AG04450 (cell line): ENCODE measurements around the gene TMC3. TPM values are rescaled to one million over a fixed set of nuclear protein-coding genes. Genes with fewer than 3 reads are reported as not detected.

Experiments used
- CTCF ChIA-PET: fragments of 300-600, 350-600 bp; formaldehyde crosslinking; extraction: SDS; loops from one replicate; lab custom pipeline; 2022; ENCODE audit warnings: antibody characterized with exemption, inconsistent platforms; lab: Charles Lee
- POLR2A ChIA-PET: fragments of 350-600 bp; formaldehyde crosslinking; extraction: SDS; loops from one replicate; lab custom pipeline; 2021; ENCODE audit warnings: antibody characterized with exemption, inconsistent platforms; lab: Yijun Ruan, JAX
- DNase-seq: peaks from one replicate; pipeline ENCODE4 v3.0.0-alpha.2; 2011; ENCODE audit warnings: low read depth, low spot score
- H3K27ac ChIP-seq: one replicate; pipeline ENCODE4 v1.5.1; 2012; ENCODE audit warnings: low read depth, low read length, control low read depth
- H3K27me3 ChIP-seq: one replicate; pipeline ENCODE4 v1.6.0; 2012; ENCODE audit warnings: low read length; ENCODE audit not compliant: control insufficient read depth, insufficient read depth
- H3K4me3 ChIP-seq: 2 replicates; pipeline ENCODE4 v1.5.1; 2011; ENCODE audit warnings: mild to moderate bottlenecking, low read depth, low read length, control low read depth
- H3K9me3 ChIP-seq: 2 replicates; pipeline ENCODE4 v1.5.1; 2012; ENCODE audit warnings: low read length; ENCODE audit not compliant: control insufficient read depth, insufficient read depth
- CTCF ChIP-seq: IDR thresholded peaks from 2 replicates; pipeline ENCODE4 v1.5.1; 2011; ENCODE audit warnings: low read depth, low read length, control low read depth, inconsistent platforms
- polyA plus RNA-seq: library from polyadenylated mRNA; depleted of rRNA; stranded (reverse); fragments of >200 nt; gene quantifications from 2 replicates; pipeline ENCODE4 v1.2.3, GENCODE V29; 2011

TMC3 gene
- polyA plus RNA-seq, 1 experiment = not detected

DNA sequence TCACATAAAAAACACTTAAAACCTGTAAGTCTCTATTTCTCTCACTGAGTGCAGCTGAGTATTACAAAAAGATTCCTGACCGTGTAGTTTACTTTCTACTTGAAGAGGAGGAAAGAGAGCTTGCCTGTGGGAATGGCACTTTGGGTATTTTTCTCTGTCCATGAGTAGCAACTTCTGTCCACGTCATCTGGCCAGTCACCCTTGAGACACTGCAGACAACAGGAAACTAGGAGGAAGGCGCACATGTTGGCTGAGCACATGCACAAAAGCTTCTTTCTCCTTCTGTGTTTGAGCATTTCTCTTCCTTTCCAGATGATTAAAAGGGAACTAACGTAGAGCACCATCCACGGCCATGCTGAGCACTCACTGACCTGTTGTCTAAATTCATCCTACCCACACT is 69.8 kb downstream of the TMC3 start:
- Histone ChIP-seq H3K9me3 (no peaks in the 10 kb centered on the region), H3K4me3 (no peak overlapping the region), H3K27ac (peak overlapping the region; percentile 61), H3K27me3 (no peaks in the 10 kb centered on the region)
- no peak for TF ChIP-seq CTCF
- ChIA-PET CTCF (interaction anchor here (1.0 to 3.0 kb wide), 2 partner anchors 15 to 38 kb away, joined by 3 to 14 read pairs; no protein-coding TSS in a partner anchor), POLR2A (no interaction called here)
- no peak for DNase-seq

- Histone ChIP-seq H3K9me3 (no peaks in the 10 kb centered on the region), H3K4me3 (no peak overlapping the region), H3K27me3 (no peaks in the 10 kb centered on the region), H3K27ac (peak overlapping the region; percentile 61)
- POLR2A ChIA-PET = no interaction called here
- TF ChIP-seq CTCF = no peak
- CTCF ChIA-PET = interaction anchor here (1.0 to 3.0 kb wide), 2 partner anchors 16 to 37 kb away, joined by 3 to 14 read pairs; no protein-coding TSS in a partner anchor
- DNase-seq = no peak
Measured at GRCh38 chr15:81303244-81304225, 70.5 kb downstream of the TMC3 start.

DNA sequence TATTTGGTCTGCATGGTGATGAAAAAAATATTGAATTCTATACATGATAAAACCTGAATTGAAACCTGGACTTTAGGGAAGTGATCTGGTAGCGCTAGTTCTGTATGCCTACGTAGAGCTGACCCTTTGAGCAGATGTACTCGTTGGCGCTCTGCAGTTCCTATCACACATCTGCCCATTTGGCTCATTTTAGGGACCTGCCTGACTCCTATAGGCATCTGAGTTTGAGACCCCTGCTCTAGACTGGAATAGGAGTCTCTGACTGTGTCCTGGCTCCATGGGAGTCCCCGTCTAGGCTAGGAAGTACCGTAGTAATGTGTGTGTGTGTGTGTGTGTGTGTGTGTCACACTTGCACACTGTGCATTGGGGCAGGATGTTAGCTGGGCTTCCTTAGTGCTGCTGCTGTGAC is 71.3 kb downstream of the TMC3 start:
- TF ChIP-seq CTCF = no peak
- DNase-seq = no peak
- H3K9me3 ChIP-seq = no peaks in the 10 kb centered on the region
- no peak overlapping the region for H3K4me3 ChIP-seq
- CTCF ChIA-PET = interaction anchor here (3.0 kb wide), 1 partner anchor 36 kb away, joined by 14 read pairs; no protein-coding TSS in a partner anchor
- POLR2A ChIA-PET = no interaction called here
- no peak overlapping the region for H3K27ac ChIP-seq
- no peaks in the 10 kb centered on the region for H3K27me3 ChIP-seq

DNA sequence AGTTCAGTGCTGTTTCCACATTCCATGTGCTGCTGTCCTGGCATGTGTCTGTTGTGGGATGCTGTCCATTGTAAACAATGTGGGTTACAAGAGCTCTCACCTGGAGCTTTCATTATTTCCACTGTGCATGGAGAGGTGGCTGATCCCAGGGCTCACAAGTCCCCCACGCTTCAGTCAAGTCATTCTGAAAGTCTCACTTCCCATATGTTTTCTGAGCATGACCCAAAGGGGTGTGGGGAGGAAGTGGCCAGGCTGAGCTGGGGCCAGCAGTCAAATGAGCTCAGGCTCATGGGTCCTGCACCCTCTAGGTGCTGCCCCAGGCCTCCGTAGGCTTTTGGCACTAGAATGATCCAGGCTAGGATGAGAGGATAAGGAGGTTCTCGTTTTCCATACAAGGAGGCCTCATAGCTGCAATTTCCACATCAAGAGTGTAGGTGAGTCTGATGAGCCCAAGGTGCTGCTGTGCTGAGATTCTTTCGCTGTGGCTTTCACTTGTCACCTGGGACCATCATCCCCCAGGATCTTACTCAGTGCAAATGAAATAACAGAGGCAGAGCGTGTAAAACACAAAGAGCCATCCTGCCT is 72.1 kb downstream of the TMC3 start:
- H3K27ac ChIP-seq = no peak overlapping the region
- no peaks in the 10 kb centered on the region for H3K9me3 ChIP-seq
- H3K27me3 ChIP-seq = no peaks in the 10 kb centered on the region
- POLR2A ChIA-PET = no interaction called here
- CTCF ChIA-PET = interaction anchor here (0.7 to 1.4 kb wide), 4 partner anchors 35 to 107 kb away, joined by 3 to 6 read pairs (median 3); no protein-coding TSS in a partner anchor
- TF ChIP-seq CTCF = no peak
- DNase-seq = no peak
- no peak overlapping the region for H3K4me3 ChIP-seq
